NT2/D1 (cell line): ENCODE data around the gene DOCK1.

Experiments
- SUZ12 ChIP-seq: IDR thresholded peaks from 2 replicates; pipeline ENCODE4 v1.6.1; 2011; ENCODE audit not compliant: insufficient read length, insufficient read depth; ENCODE audit errors: extremely low read depth
- ZNF274 ChIP-seq: IDR thresholded peaks from 2 replicates; pipeline ENCODE4 v1.6.1; 2011; ENCODE audit warnings: mild to moderate bottlenecking, low read depth, low read length

DNA sequence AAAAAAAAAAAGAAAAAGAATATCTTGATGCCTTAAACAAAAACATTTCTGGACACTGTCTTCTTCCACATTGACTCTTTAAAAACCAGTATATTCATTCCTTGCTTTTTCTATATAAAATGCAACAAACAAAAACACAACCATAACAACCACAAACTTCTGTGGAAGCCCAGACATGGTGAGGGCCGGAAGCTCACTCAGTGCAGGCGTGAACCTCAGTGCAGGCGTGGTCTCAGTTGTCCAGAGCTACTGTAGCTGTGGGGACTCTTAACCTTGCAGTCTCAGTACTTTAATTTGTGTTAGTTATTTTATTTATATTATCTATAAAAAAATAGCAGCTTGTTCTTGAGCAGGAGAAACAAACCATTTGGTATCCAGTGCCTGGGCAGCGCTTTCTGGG lies 131.8 kb downstream of the DOCK1 start:
- no peak for TF ChIP-seq SUZ12
- TF ChIP-seq ZNF274: no peak
